ENCODE results near the gene JMJD6.

GRCh38 chr17:76758570-76758969, 32.2 kb upstream of the JMJD6 start:
- TF ChIP-seq CTCF (IDR thresholded peaks at IDR 0.05; ENCODE audit: insufficient read depth, low read length) (no peak), POLR2AphosphoS5 (IDR thresholded peaks at IDR 0.05; ENCODE audit: low read depth) (no peak)

All from HL-60 (cell line).